Heart left ventricle (tissue), 13 donors: ENCODE data around the gene SUSD6.

Experiments used
- CTCF ChIP-seq, 12 donors: fragments of 200-600 bp; sonication (generic) in 4 of 12; IDR thresholded peaks; one replicate each; pipeline versions ENCODE4 v1.5.0 to v1.8.0; 2018 to 2022; ENCODE audit warnings: antibody characterized with exemption in 12 of 12, mild to moderate bottlenecking in 5 of 12
- POLR2A ChIP-seq, 2 donors: fragments of 450-650 bp; IDR thresholded peaks; one replicate each; pipeline ENCODE4 v1.6.1; 2017; ENCODE audit warnings: antibody characterized with exemption in 2 of 2, mild to moderate bottlenecking in 2 of 2, moderate library complexity in 2 of 2
- donor health status: ischemic (EF 13 %, LVEDD 7.1; RV severe dilation, severe dysfunction).
- donor health status: DM: no; HTN: yes; CAD: no.
- donor health status: DM: no; HTN: no; CAD: no.
- donor health status: ischemic (EF 25% LVEDD 6.9; RV normal size, moderate dysfunction).
- donor health status: ischemic (EF 25% LVEDD 5.7; RV mildly dilated, moderate dysfunction).
- donor health status: ischemic (EF 35%, LVEDD 5.7; RV mildly dilated, moderate dysfunction).
- donor health status: nonischemic (EF 11% LVEDD 7.7; RV severe dilation, severe dysfunction).
- donor health status: DM: yes; HTN: yes; CAD: no.
- donor health status: PGD.
- donor health status: ischemic (EF 29% LVEDD 5.4; RV normal size, mild dysfunction).
- donor health status: nonischemic (EF 23%, LVEDD 6.1; RV moderate dilation, normal function).

DNA sequence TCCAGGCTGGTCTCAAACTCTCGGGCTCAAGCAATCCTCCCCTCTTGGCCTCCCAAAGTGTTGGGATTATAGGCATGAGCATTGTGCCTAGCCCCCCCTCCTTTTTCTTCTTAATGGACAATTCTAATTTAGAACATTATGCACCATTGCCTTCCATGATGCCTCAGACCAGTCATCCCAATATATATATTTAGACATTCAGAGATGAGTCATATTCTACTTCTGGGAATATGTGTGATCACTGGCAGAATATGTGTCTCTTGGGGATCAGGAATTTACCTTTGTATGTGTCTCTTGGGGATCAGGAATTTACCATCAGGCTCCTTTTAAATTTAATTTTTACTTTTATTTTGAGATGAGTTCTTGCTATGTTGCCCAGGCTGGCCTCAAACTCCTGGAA is 29.2 kb upstream of the SUSD6 start:
- no peak for TF ChIP-seq CTCF (IDR thresholded peaks at IDR 0.05)
- no peak for TF ChIP-seq POLR2A (IDR thresholded peaks at IDR 0.05)
